SK-N-SH (cell line): Measurements from ENCODE around the gene SH3PXD2A. TPM values are rescaled to one million over a fixed set of nuclear protein-coding genes. Genes with fewer than 3 reads are reported as not detected.

Source experiments
- CTCF ChIA-PET: fragments of 300-600, 350-600 bp; formaldehyde crosslinking; extraction: SDS; loops from one replicate; lab custom pipeline; 2021; lab: Yijun Ruan, JAX
- POLR2A ChIA-PET: fragments of 350-600 bp; sonication (Branson Sonifier 250); formaldehyde crosslinking; extraction: SDS; loops from one replicate; lab custom pipeline; 2020; ENCODE audit warnings: antibody characterized with exemption, inconsistent platforms; lab: Yijun Ruan, JAX
- DNase-seq: peaks from one replicate; pipeline ENCODE4 v3.0.0; 2012
- H2AFZ ChIP-seq: fragments of 200-600 bp; sonication (generic); 2 replicates; pipeline ENCODE4 v1.8.1; 2016; ENCODE audit warnings: antibody characterized with exemption, mild to moderate bottlenecking, low read depth
- H3F3A ChIP-seq: fragments of 200-600 bp; sonication (generic); replicated peaks from 2 replicates; pipeline ENCODE3; 2016; ENCODE audit warnings: antibody characterized with exemption, mild to moderate bottlenecking; ENCODE audit not compliant: insufficient read depth
- H3K27ac ChIP-seq, 2 experiments: fragments of 200-500 bp in 1 of 2; fragments of 200-600 bp in 1 of 2; sonication (Bioruptor generic) in 1 of 2; sonication (generic), shearing (Covaris generic) in 1 of 2; 2 replicates each; pipeline versions ENCODE4 v1.5.1 to v1.6.1; 2014 to 2016; ENCODE audit warnings: low read depth in 2 of 2, inconsistent platforms in 1 of 2, low read length in 1 of 2, mild to moderate bottlenecking in 1 of 2, mixed read lengths in 1 of 2
- H3K27me3 ChIP-seq: fragments of 200-600 bp; sonication (generic), shearing (Covaris generic); 2 replicates; pipeline ENCODE4 v1.6.1; 2016; ENCODE audit warnings: mixed run types; ENCODE audit not compliant: insufficient read depth
- H3K36me3 ChIP-seq, 2 experiments: fragments of 200-500 bp in 1 of 2; fragments of 200-600 bp in 1 of 2; sonication (Bioruptor generic) in 1 of 2; sonication (generic) in 1 of 2; replicated peaks in 1 of 2; 2 replicates each; pipeline versions ENCODE3 to v1.5.1; 2014 to 2016; ENCODE audit warnings: low read length in 1 of 2, mild to moderate bottlenecking in 1 of 2; ENCODE audit not compliant: insufficient read depth in 2 of 2, control insufficient read depth in 1 of 2
- H3K4me1 ChIP-seq, 2 experiments: fragments of 200-500 bp in 1 of 2; fragments of 200-600 bp in 1 of 2; sonication (Bioruptor generic) in 1 of 2; sonication (generic), shearing (Covaris generic) in 1 of 2; 2 replicates each; pipeline versions ENCODE4 v1.5.1 to v1.6.1; 2014 to 2016; ENCODE audit warnings: low read depth in 1 of 2, low read length in 1 of 2, mixed run types in 1 of 2; ENCODE audit not compliant: insufficient read depth in 2 of 2, control insufficient read depth in 1 of 2
- H3K4me2 ChIP-seq: fragments of 200-600 bp; sonication (generic), shearing (Covaris generic); 2 replicates; pipeline ENCODE4 v1.6.1; 2017; ENCODE audit warnings: mixed run types
- H3K4me3 ChIP-seq, 2 experiments: fragments of 200-500 bp in 1 of 2; fragments of 200-600 bp in 1 of 2; sonication (Bioruptor generic) in 1 of 2; sonication (generic), shearing (Covaris generic) in 1 of 2; 2 replicates each; pipeline versions ENCODE4 v1.5.1 to v1.8.1; 2014 to 2016; ENCODE audit warnings: low read depth in 2 of 2, inconsistent platforms in 1 of 2, low read length in 1 of 2, mild to moderate bottlenecking in 1 of 2, mixed read lengths in 1 of 2, moderate library complexity in 1 of 2
- H3K79me2 ChIP-seq: fragments of 200-600 bp; sonication (generic); 2 replicates; pipeline ENCODE4 v1.8.1; 2017; ENCODE audit warnings: mild to moderate bottlenecking; ENCODE audit not compliant: insufficient read depth
- H3K9ac ChIP-seq: fragments of 200-600 bp; sonication (generic); 2 replicates; pipeline ENCODE4 v1.6.1; 2017; ENCODE audit warnings: mixed run types
- H3K9me2 ChIP-seq: fragments of 200-600 bp; sonication (generic); 2 replicates; pipeline ENCODE4 v1.6.1; 2017; ENCODE audit warnings: mixed run types
- H3K9me3 ChIP-seq: fragments of 200-600 bp; sonication (generic); 2 replicates; pipeline ENCODE4 v1.6.1; 2017; ENCODE audit warnings: mixed run types, mild to moderate bottlenecking, moderate library complexity
- H4K20me1 ChIP-seq: fragments of 200-600 bp; sonication (generic); 2 replicates; pipeline ENCODE4 v1.6.1; 2017; ENCODE audit warnings: mild to moderate bottlenecking, mixed run types; ENCODE audit not compliant: insufficient read depth
- CHD2 ChIP-seq: fragments of 150-350 bp; IDR thresholded peaks from 2 replicates; pipeline ENCODE4 v1.6.1; 2018; ENCODE audit warnings: low read length; ENCODE audit not compliant: partially characterized antibody
- ELF1 ChIP-seq: IDR thresholded peaks from 2 replicates; pipeline ENCODE4 v1.4.0; 2012
- EP300 ChIP-seq, 2 experiments: IDR thresholded peaks; 2 replicates each; pipeline versions ENCODE4 v1.4.0 to v1.6.1; 2012; ENCODE audit warnings: borderline replicate concordance in 1 of 2, low read depth in 1 of 2, low read length in 1 of 2
- EZH2phosphoT487 ChIP-seq: fragments of 200-600 bp; sonication (generic); IDR thresholded peaks from 2 replicates; pipeline ENCODE4 v1.6.1; 2017; ENCODE audit warnings: low read depth, mixed run types, mild to moderate bottlenecking, antibody characterized with exemption, moderate library complexity, borderline replicate concordance
- FOSL2 ChIP-seq: IDR thresholded peaks from 2 replicates; pipeline ENCODE4 v1.4.0; 2012; ENCODE audit warnings: low read depth, mild to moderate bottlenecking, moderate library complexity, borderline replicate concordance
- FOXJ3 ChIP-seq: sonication (generic); formaldehyde crosslinking; IDR thresholded peaks from 2 replicates; pipeline ENCODE4 v1.5.1; 2020; ENCODE audit warnings: mild to moderate bottlenecking, missing genetic modification reagents
- FOXM1 ChIP-seq: IDR thresholded peaks from 2 replicates; pipeline ENCODE4 v1.4.0; 2012; ENCODE audit warnings: low read depth, mild to moderate bottlenecking
- GABPA ChIP-seq: IDR thresholded peaks from 2 replicates; pipeline ENCODE4 v1.4.0; 2012; ENCODE audit warnings: low read depth, mild to moderate bottlenecking
- JUND ChIP-seq: IDR thresholded peaks from 2 replicates; pipeline ENCODE4 v1.4.0; 2012
- NFIC ChIP-seq: IDR thresholded peaks from 2 replicates; pipeline ENCODE4 v1.4.0; 2012; ENCODE audit warnings: borderline replicate concordance
- NRF1 ChIP-seq: IDR thresholded peaks from 2 replicates; pipeline ENCODE4 v1.6.1; 2012; ENCODE audit warnings: low read depth, mild to moderate bottlenecking, low read length
- RAD21 ChIP-seq: IDR thresholded peaks from 2 replicates; pipeline ENCODE4 v1.6.1; 2012; ENCODE audit warnings: mild to moderate bottlenecking, low read length
- RFX5 ChIP-seq: IDR thresholded peaks from 2 replicates; pipeline ENCODE4 v1.6.1; 2012; ENCODE audit warnings: mild to moderate bottlenecking, improper control_type of control experiment, low read length
- RXRA ChIP-seq: IDR thresholded peaks from 2 replicates; pipeline ENCODE4 v1.4.0; 2012; ENCODE audit warnings: low read depth, mild to moderate bottlenecking, borderline replicate concordance
- TEAD4 ChIP-seq: IDR thresholded peaks from 2 replicates; pipeline ENCODE4 v1.4.0; 2012; ENCODE audit warnings: mild to moderate bottlenecking, borderline replicate concordance; ENCODE audit not compliant: insufficient read depth
- USF2 ChIP-seq: fragments of 150-350 bp; IDR thresholded peaks from 2 replicates; pipeline ENCODE4 v1.6.1; 2017; ENCODE audit warnings: antibody characterized with exemption, low read length, low read depth, borderline replicate concordance
- YY1 ChIP-seq: IDR thresholded peaks from 2 replicates; pipeline ENCODE4 v1.4.0; 2012; ENCODE audit warnings: low read depth, mild to moderate bottlenecking
- whole genome bisulfite sequencing: methylation state at CpG from one replicate; pipeline ENCODE4 v1.1.6; 2017; ENCODE audit warnings: low lambda C conversion rate; 5-methylcytosine and 5-hydroxymethylcytosine counted together
- polyA plus RNA-seq, 3 experiments: library from polyadenylated mRNA; depleted of rRNA; stranded (reverse); fragments of >200 nt; gene quantifications; 2 replicates each; pipeline ENCODE4 v1.2.3, GENCODE V29; 2012
- TF ChIP-seq, protein P1 (sequence below): fragments of 150-350 bp; IDR thresholded peaks from 2 replicates; pipeline ENCODE4 v1.6.1; 2016; ENCODE audit warnings: mild to moderate bottlenecking, low read depth, low read length

The SH3PXD2A gene
- polyA plus RNA-seq, 1 of the 3 experiments (the other 2 are of a cell fraction), result 2.5 TPM

GRCh38 chr10:103583871-103584215 is 271.5 kb downstream of the SH3PXD2A start (continued):
- TF ChIP-seq, protein P1, sequence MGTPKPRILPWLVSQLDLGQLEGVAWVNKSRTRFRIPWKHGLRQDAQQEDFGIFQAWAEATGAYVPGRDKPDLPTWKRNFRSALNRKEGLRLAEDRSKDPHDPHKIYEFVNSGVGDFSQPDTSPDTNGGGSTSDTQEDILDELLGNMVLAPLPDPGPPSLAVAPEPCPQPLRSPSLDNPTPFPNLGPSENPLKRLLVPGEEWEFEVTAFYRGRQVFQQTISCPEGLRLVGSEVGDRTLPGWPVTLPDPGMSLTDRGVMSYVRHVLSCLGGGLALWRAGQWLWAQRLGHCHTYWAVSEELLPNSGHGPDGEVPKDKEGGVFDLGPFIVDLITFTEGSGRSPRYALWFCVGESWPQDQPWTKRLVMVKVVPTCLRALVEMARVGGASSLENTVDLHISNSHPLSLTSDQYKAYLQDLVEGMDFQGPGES, result no peak
- TF ChIP-seq JUND (no peak), EZH2phosphoT487 (no peak), CHD2 (no peak), FOXJ3 (no peak), ELF1 (no peak), RFX5 (no peak)

GRCh38 chr10:103582331-103583123 is 272.8 kb downstream of the SH3PXD2A start:
- DNase-seq, result no peak
- ChIA-PET CTCF (interaction anchor here (1.0 to 7.4 kb wide), 7 partner anchors 10 to 104 kb away, joined by 3 to 51 read pairs (median 8); no protein-coding TSS in a partner anchor), POLR2A (no interaction called here)
- Histone ChIP-seq H3K9ac (no peak overlapping the region), H3K9me3 (no peaks in the 10 kb centered on the region), H3K4me3 (no peak overlapping the region), H3K9me2 (no peaks in the 10 kb centered on the region), H2AFZ (no peak overlapping the region), H3K27ac (no peak overlapping the region), H3K4me2 (no peak overlapping the region), H3K36me3 (no peaks in the 10 kb centered on the region), H3K27me3 (no peaks in the 10 kb centered on the region; the same call in 1 of the 2 replicates), H3K4me1 (peaks cover 0 to 15% of the 10 kb centered on the region in 2 experiments; a peak in 1 of 4 replicates), H4K20me1 (no peaks in the 10 kb centered on the region), H3K79me2 (no peaks in the 10 kb centered on the region), H3F3A (no peaks in the 10 kb centered on the region)
- WGBS, result 86% methylated on average over 13 of the region's 13 CpGs
- TF ChIP-seq GABPA (no peak), FOXM1 (no peak), FOSL2 (no peak), TEAD4 (no peak), RAD21 (no peak), EP300 (IDR thresholded peaks at IDR 0.05; ENCODE audit: borderline replicate concordance in 1 of 2, low read depth in 1 of 2, low read length in 1 of 2) (no peak), USF2 (no peak), NFIC (no peak), YY1 (no peak), NRF1 (no peak), RXRA (no peak), RFX5 (no peak)
